ENCODE results near the gene RRP1. TPM values are rescaled to one million over a fixed set of nuclear protein-coding genes. Genes with fewer than 3 reads are reported as not detected.

RRP1 gene
- total and polyA plus RNA-seq, 8 donors, result 7.6 to 18.4 (median 12.3) TPM

GRCh38 chr21:43750339-43751033 lies 38.9 kb upstream of the RRP1 start:
- 90 to 92% methylated on average over 28 of the region's 28 CpGs for WGBS, 2 donors
- ATAC-seq (no peak), FAIRE-seq (no peak), DNase-seq (no peak)
- Histone ChIP-seq H3K4me1 (no peaks in the 10 kb centered on the region), H3K4me3 (no peak overlapping the region), H3K27me3 (no peaks in the 10 kb centered on the region), H3K36me3 (peaks cover 2 to 54% (median 38%) of the 10 kb centered on the region in 3 donors), H3K9me3 (no peaks in the 10 kb centered on the region), H3K27ac (no peak overlapping the region)
- intact Hi-C loops (cut with DNase I), result loop anchor here in 1 of 3 donors (10.0 kb wide), 1 partner anchor 56 kb away; no protein-coding TSS in a partner anchor
- TF ChIP-seq CTCF (IDR thresholded peaks at IDR 0.05), result no peak

GRCh38 chr21:43751955-43752591 lies 37.3 kb upstream of the RRP1 start:
- H3K9me3 ChIP-seq, result no peaks in the 10 kb centered on the region
- no peak for FAIRE-seq

GRCh38 chr21:43752758-43753438 lies 36.5 kb upstream of the RRP1 start:
- intact Hi-C loops (cut with DNase I), result loop anchor here in 1 of 3 donors (10.0 kb wide), 1 partner anchor 58 kb away; no protein-coding TSS in a partner anchor
- no peak for FAIRE-seq

More at GRCh38 chr21:43751955-43752591, 37.3 kb upstream of the RRP1 start:
- no peak overlapping the region for H3K4me3 ChIP-seq
- peak in 1 of 6 donors; percentile 72 for DNase-seq
- ATAC-seq, result no peak
- intact Hi-C loops (cut with DNase I), result loop anchor here in 1 of 3 donors (10.0 kb wide), 1 partner anchor 57 kb away; no protein-coding TSS in a partner anchor
- H3K36me3 ChIP-seq, result peaks cover 6 to 55% (median 37%) of the 10 kb centered on the region in 3 donors
- TF ChIP-seq CTCF (IDR thresholded peaks at IDR 0.05), result no peak
- no peaks in the 10 kb centered on the region for H3K27me3 ChIP-seq
- 92 to 93% methylated on average over 31 of the region's 31 CpGs for WGBS, 2 donors
- H3K4me1 ChIP-seq, result peaks cover 0 to 2% (median 0%) of the 10 kb centered on the region in 3 donors
- no peak overlapping the region for H3K27ac ChIP-seq

GRCh38 chr21:43753439-43753799 lies 36.0 kb upstream of the RRP1 start:
- no peak for ATAC-seq
- H3K9me3 ChIP-seq, result no peaks in the 10 kb centered on the region
- WGBS, 2 donors, result 94 to 96% methylated on average over 16 of the region's 16 CpGs
- no peak for TF ChIP-seq CTCF (IDR thresholded peaks at IDR 0.05)
- peaks cover 0 to 10% (median 0%) of the 10 kb centered on the region in 3 donors for H3K4me1 ChIP-seq
- H3K27ac ChIP-seq, result no peak overlapping the region
- FAIRE-seq, result no peak
- intact Hi-C loops (cut with DNase I), result loop anchor here in 1 of 3 donors (10.0 kb wide), 1 partner anchor 59 kb away; no protein-coding TSS in a partner anchor
- peaks cover 6 to 47% (median 37%) of the 10 kb centered on the region in 3 donors for H3K36me3 ChIP-seq
- no peak overlapping the region for H3K4me3 ChIP-seq
- H3K27me3 ChIP-seq, result no peaks in the 10 kb centered on the region
- DNase-seq, result peak in 1 of 6 donors; percentile 62

More at GRCh38 chr21:43752758-43753438, 36.5 kb upstream of the RRP1 start:
- ATAC-seq (peak in 2 of 4 donors; percentile 18 to 21), DNase-seq (no peak)
- Histone ChIP-seq H3K4me3 (no peak overlapping the region), H3K4me1 (peaks cover 0 to 10% (median 0%) of the 10 kb centered on the region in 3 donors), H3K9me3 (no peaks in the 10 kb centered on the region), H3K27me3 (no peaks in the 10 kb centered on the region), H3K36me3 (peaks cover 6 to 49% (median 37%) of the 10 kb centered on the region in 3 donors), H3K27ac (no peak overlapping the region)
- no peak for TF ChIP-seq CTCF (IDR thresholded peaks at IDR 0.05)
- 92 to 93% methylated on average over 28 of the region's 28 CpGs for WGBS, 2 donors

Measured in pancreas (tissue), 10 donors.